ENCODE data around the gene SIAH1. TPM values are rescaled to one million over a fixed set of nuclear protein-coding genes. Genes with fewer than 3 reads are reported as not detected.
"Not testable (repeated sequence)": the region's sequence is repeated elsewhere in the genome, so short reads cannot be mapped to it uniquely, and the experiment has no call there.

SIAH1 gene
- total RNA-seq, 1 donor from 2014 or later = 34.5 TPM

DNA sequence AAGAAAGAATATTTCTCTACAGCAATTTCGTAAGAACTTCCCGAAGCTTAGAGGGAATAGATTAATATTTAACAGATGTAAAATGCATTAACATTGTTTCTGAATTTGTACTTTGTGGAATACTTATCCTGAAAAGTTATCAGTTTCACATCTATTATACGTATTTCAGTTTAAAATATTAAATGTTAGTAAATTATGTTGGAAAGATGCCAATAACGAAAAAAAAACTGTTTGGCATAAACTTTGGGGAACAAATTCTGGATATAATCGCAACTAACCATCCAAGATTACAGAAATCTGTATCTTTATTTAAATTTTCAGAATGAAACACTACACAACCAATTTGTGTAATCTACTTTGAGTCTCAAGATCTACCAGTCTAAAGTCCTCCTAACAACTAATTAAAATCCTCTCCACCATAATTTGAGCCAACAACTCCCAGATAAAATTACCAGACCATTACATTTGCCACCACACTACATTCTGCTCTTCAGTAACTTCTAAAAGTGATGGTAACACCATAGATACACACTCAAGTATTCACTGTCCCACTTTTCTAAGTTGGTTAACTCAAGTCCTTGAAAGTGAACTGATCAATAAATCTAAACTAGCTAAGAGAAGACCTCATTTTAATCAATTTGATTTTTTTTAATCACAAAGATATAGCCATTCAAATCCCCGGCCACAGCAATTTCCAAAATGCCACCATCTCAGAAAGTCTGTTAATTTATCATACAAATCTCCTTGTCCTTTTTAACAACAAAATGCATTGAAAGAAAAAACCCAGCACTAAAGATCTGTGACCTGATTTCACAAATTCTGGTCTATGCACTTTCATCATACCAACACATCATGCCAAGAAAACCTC is 2.0 kb downstream of the SIAH1 start:
- peak overlapping the region; percentile 81 for H3K4me3 Mint-ChIP-seq (ENCODE audit: unreplicated experiment)
- peak overlapping the region; percentile 92 for H3K27ac Mint-ChIP-seq (ENCODE audit: unreplicated experiment)
- no peak for TF ChIP-seq CTCF (IDR thresholded peaks at IDR 0.05)
- peaks cover 73% of the 10 kb centered on the region for H3K4me1 Mint-ChIP-seq (ENCODE audit: low read depth)
- H3K27me3 Mint-ChIP-seq (ENCODE audit: low read depth) = no peaks in the 10 kb centered on the region
- H3K9me3 Mint-ChIP-seq (ENCODE audit: low read depth) = no peaks in the 10 kb centered on the region
- no peak for DNase-seq (ENCODE audit: low spot score)
- H3K36me3 Mint-ChIP-seq (ENCODE audit: low read depth) = no peaks in the 10 kb centered on the region

- H3K4me1 Mint-ChIP-seq (ENCODE audit: low read depth) = peaks cover 68% of the 10 kb centered on the region
- H3K27me3 Mint-ChIP-seq (ENCODE audit: low read depth) = no peaks in the 10 kb centered on the region
- no peak for DNase-seq (ENCODE audit: low spot score)
- H3K4me3 Mint-ChIP-seq (ENCODE audit: unreplicated experiment) = peak overlapping the region; percentile 41
- H3K9me3 Mint-ChIP-seq (ENCODE audit: low read depth) = no peaks in the 10 kb centered on the region
- peak overlapping the region; percentile 62 for H3K27ac Mint-ChIP-seq (ENCODE audit: unreplicated experiment)
- no peak for TF ChIP-seq CTCF (IDR thresholded peaks at IDR 0.05)
- no peaks in the 10 kb centered on the region for H3K36me3 Mint-ChIP-seq (ENCODE audit: low read depth)
These were observed 3.1 kb downstream of the SIAH1 start for GRCh38 chr16:48382131-48382530.

DNA sequence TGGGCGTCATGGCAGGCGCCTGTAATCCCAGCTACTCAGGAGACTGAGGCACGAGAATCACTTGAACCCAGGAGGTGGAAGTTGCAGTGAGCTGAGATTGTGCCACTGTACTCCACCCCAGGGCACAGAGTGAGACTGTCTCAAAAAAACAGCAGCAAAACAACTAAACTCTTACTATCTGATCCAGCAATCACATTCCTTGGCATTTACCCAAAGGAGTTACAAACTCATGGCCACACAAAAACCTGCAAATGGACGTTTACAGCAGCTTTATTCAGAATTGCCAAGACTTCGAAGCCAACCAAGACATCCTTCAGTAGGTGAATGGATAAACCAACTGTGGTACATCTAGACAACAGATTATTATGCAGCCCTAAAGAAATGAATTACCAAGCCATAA is 4.0 kb downstream of the SIAH1 start:
- Mint-ChIP-seq H3K36me3 (ENCODE audit: low read depth) (no peaks in the 10 kb centered on the region), H3K4me1 (ENCODE audit: low read depth) (peaks cover 59% of the 10 kb centered on the region), H3K27me3 (ENCODE audit: low read depth) (no peaks in the 10 kb centered on the region), H3K4me3 (ENCODE audit: unreplicated experiment) (no peak overlapping the region), H3K27ac (ENCODE audit: unreplicated experiment) (peak overlapping the region; percentile 62), H3K9me3 (ENCODE audit: low read depth) (no peaks in the 10 kb centered on the region)
- TF ChIP-seq CTCF (IDR thresholded peaks at IDR 0.05) = no peak
- DNase-seq (ENCODE audit: low spot score) = no peak

DNA sequence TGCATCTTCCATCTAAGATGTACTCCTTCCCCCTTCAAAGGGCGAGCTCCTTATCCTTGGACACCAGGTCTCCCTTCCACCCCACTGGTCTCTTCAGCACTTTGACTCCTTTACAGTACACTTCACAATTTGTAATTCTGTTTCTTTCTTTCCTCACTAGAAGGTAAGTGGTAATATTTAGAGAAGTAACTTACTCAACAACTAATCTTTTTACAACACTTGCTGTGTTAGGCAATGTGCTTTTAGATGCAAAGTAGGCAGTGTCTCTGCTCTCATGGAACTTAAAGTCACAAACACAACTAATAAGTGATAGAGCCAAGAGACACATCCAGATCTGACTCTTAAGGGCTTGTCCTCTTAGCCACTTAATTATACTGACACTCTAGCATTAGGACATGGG is 6.4 kb downstream of the SIAH1 start:
- Mint-ChIP-seq H3K27me3 (ENCODE audit: low read depth) (no peaks in the 10 kb centered on the region), H3K9me3 (ENCODE audit: low read depth) (no peaks in the 10 kb centered on the region), H3K36me3 (ENCODE audit: low read depth) (no peaks in the 10 kb centered on the region), H3K4me1 (ENCODE audit: low read depth) (peaks cover 54% of the 10 kb centered on the region), H3K27ac (ENCODE audit: unreplicated experiment) (no peak overlapping the region), H3K4me3 (ENCODE audit: unreplicated experiment) (no peak overlapping the region)
- DNase-seq (ENCODE audit: low spot score) = no peak
- no peak for TF ChIP-seq CTCF (IDR thresholded peaks at IDR 0.05)

DNA sequence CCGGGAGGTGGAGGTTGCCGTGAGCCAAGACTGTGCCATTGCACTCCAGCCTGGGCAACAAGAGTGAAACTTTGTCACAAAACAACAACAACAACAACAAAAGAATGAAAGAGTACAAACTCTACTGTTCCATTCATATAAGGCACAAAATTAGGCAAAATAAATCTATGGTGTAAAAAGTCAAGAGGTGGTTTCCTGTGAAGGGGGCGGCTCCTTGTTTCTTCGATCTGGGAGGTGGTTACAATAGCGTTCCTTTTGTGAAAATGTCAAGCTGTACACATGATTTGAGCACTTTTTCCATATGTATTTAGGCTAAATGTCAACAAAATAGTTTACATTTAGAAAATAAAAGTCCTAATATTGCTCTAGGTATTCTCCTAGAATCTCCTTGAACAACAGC is 6.9 kb downstream of the SIAH1 start:
- no peak for DNase-seq (ENCODE audit: low spot score)
- Mint-ChIP-seq H3K27ac (ENCODE audit: unreplicated experiment) (no peak overlapping the region), H3K4me3 (ENCODE audit: unreplicated experiment) (no peak overlapping the region), H3K27me3 (ENCODE audit: low read depth) (no peaks in the 10 kb centered on the region), H3K36me3 (ENCODE audit: low read depth) (no peaks in the 10 kb centered on the region), H3K4me1 (ENCODE audit: low read depth) (peaks cover 48% of the 10 kb centered on the region), H3K9me3 (ENCODE audit: low read depth) (no peaks in the 10 kb centered on the region)
- TF ChIP-seq CTCF (IDR thresholded peaks at IDR 0.05) = no peak

DNA sequence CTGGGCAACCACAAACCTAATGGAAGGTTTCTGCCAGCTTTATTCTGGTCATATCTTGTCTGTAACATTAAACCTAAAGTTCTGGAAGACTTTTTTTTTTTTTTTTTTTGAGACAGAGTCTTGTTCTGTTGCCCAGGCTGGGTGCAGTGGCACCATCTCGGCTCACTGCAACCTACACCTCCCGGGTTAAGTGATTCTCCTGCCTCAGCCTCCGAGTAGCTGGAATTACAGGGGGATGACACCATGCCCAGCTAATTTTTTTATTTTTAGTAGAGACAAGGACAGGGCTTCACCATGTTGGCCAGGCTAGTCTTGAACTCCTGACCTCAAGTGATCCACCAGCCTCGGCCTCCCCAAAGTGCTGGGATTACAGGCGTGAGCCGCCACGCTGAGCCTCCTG is 7.9 kb downstream of the SIAH1 start:
- not testable (repeated sequence) for H3K4me3 Mint-ChIP-seq (ENCODE audit: unreplicated experiment); DNase-seq (ENCODE audit: low spot score); H3K36me3 Mint-ChIP-seq (ENCODE audit: low read depth); H3K9me3 Mint-ChIP-seq (ENCODE audit: low read depth); H3K27me3 Mint-ChIP-seq (ENCODE audit: low read depth)
- Mint-ChIP-seq H3K27ac (ENCODE audit: unreplicated experiment) (peak overlapping the region; percentile 82), H3K4me1 (ENCODE audit: low read depth) (peaks cover 41% of the 10 kb centered on the region)
